Effector memory CD4-positive, alpha-beta T cell (primary cell): ENCODE results near the gene TMEM255B.

Source experiments
- DNase-seq, 3 donors: peaks; one replicate each; pipeline ENCODE4 v3.0.0-alpha.2; 2020
- H3K27ac ChIP-seq: 2 replicates; pipeline ENCODE4 v1.7.0; 2013; ENCODE audit warnings: mild to moderate bottlenecking, low read length, moderate library complexity; ENCODE audit not compliant: insufficient read depth, poor library complexity, severe bottlenecking
- H3K27me3 ChIP-seq: replicated peaks from 2 replicates; pipeline ENCODE4 v1.7.0; 2013; ENCODE audit warnings: mild to moderate bottlenecking, low read length; ENCODE audit not compliant: insufficient read depth, control insufficient read depth, poor library complexity, severe bottlenecking
- H3K36me3 ChIP-seq: 2 replicates; pipeline ENCODE4 v1.7.0; 2013; ENCODE audit warnings: mild to moderate bottlenecking, low read length, moderate library complexity; ENCODE audit not compliant: control insufficient read depth, insufficient read depth
- H3K4me1 ChIP-seq: 2 replicates; pipeline ENCODE4 v1.7.0; 2013; ENCODE audit warnings: low read length, mild to moderate bottlenecking; ENCODE audit not compliant: control insufficient read depth, insufficient read depth, poor library complexity, severe bottlenecking
- H3K4me3 ChIP-seq: 2 replicates; pipeline ENCODE4 v1.7.0; 2013; ENCODE audit warnings: low read length, low read depth, mild to moderate bottlenecking; ENCODE audit not compliant: insufficient read depth, poor library complexity, severe bottlenecking
- H3K9me3 ChIP-seq: 2 replicates; pipeline ENCODE4 v1.7.0; 2013; ENCODE audit warnings: mild to moderate bottlenecking, low read length, moderate library complexity; ENCODE audit not compliant: control insufficient read depth

The TMEM255B gene

DNA sequence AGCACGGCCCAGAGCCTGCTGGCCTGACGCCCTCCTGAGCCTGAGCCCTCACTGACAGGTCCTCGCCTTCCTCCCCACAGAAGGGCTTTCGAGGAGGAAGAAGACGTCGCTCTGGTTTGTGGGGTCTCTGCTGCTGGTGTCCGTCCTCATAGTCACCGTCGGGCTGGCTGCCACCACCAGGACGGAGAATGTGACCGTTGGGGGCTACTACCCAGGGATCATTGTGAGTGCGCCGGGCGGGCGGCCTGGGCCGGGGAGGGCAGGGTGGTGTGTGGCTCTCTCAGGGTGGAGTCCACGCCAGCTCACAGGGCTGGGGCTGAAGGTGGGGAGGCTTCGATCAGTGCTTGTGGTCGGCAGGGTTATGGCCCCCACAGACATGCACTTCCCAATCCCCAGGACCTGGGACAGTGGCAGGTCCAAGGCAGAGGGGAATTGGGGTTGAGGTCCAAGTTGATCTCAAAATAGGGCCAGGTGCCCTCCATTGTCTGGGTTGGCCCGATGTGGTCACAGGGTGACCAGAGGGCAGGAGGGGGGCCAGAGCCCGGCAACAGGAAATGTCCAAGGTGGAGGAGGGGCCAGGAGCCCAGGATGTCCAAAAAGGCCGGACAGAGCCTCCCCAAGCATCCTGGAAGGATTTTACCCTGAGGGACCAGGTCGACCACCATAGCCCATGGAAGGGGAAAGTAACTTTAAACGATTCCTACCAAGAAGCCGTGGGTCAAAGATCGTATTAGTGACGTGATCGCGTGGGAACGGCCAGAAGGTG, 7.2 kb downstream of the TMEM255B start:
- no peak for DNase-seq
- Histone ChIP-seq H3K27ac (no peak overlapping the region), H3K4me1 (no peaks in the 10 kb centered on the region), H3K9me3 (no peaks in the 10 kb centered on the region), H3K36me3 (no peaks in the 10 kb centered on the region), H3K27me3 (peaks cover 6% of the 10 kb centered on the region), H3K4me3 (no peak overlapping the region)

DNA sequence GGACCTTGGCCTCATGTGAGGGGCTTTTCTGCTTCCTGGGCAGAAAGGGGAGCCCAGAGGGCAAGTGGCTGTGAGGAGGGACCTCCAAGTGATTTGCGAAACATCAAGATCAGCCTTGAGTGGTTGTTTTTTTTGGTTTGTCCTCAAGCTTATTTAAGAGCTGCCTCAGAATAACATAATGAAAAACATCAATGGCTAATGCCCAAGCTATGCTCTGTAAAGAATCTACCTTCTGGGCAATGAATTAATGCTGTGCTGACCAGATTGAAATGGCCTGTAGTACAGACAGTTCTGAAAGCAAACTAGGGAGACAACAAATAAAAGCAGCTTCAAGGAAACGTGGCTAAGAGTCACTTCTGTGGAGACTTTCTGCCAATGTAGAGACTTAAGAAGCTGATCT, 8.3 kb downstream of the TMEM255B start:
- Histone ChIP-seq H3K4me3 (no peak overlapping the region), H3K36me3 (no peaks in the 10 kb centered on the region), H3K27ac (no peak overlapping the region), H3K4me1 (no peaks in the 10 kb centered on the region), H3K9me3 (no peaks in the 10 kb centered on the region), H3K27me3 (no peaks in the 10 kb centered on the region)
- DNase-seq, result no peak

DNA sequence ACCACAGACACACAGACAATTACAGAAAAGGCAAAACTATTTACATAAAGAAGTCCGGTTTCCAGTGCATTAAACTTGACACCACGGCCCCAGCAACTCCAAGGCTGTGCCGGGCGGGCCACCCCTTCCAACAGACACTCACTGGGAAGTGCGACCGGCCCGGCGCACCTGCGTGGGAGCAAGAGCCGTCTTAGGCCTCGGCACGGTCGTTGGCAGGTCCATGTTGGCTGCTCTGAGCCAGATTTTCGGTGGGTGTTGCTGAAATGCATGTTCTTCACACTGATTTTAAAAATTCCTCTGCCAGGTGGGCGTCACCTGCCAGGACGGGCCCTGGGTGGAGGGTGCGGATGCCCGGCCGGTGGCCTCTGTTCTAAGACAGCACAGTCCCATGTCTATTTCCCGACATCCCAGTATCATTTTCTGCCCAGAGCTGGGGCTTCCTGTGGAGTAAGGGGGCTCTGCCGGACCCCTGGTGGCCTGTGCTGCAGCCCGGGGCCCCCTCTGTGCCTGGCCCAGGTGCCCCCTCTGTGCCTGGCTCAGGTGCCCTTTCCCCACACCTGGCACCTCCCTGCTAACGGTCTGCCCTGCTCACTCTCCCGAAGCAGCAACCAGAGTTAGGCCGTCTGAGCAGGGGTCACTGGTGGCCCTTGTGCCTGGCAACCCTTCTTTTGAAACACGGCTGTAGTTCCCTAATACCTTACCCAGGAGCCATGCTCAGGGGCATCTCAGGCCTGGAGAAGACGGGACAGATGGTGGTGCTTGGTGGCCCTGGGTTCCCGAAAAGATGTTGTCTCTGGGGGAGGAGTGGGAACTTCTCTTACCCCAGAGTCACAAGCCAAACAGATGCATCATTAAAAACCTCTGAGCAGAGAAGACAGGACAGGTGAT, 9.2 kb downstream of the TMEM255B start:
- Histone ChIP-seq H3K27me3 (no peaks in the 10 kb centered on the region), H3K9me3 (no peaks in the 10 kb centered on the region), H3K4me3 (no peak overlapping the region), H3K4me1 (no peaks in the 10 kb centered on the region), H3K27ac (no peak overlapping the region), H3K36me3 (no peaks in the 10 kb centered on the region)
- DNase-seq, result no peak

DNA sequence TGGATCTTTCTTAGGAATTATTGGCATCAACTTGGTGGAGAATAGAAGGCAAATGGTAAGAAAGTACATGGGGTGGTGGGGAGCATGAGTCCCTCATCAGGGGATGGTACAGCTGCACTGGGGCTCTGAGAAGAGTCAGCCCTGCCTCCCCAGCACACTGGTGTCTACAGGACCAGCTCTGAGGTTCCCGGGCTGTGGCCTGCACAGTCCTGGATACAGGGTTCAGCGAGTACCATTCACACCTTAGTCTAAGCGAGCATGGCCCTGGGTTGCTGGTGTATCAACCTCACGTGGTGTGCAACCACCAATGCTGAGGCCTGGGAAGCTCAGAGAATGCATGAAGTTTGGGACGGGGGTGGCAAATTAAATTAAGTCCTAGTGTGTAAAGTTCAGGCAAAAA, 10.1 kb downstream of the TMEM255B start:
- H3K27ac ChIP-seq, result no peak overlapping the region
- H3K4me1 ChIP-seq, result no peaks in the 10 kb centered on the region
- no peaks in the 10 kb centered on the region for H3K9me3 ChIP-seq
- no peaks in the 10 kb centered on the region for H3K27me3 ChIP-seq
- DNase-seq, result no peak
- no peak overlapping the region for H3K4me3 ChIP-seq
- no peaks in the 10 kb centered on the region for H3K36me3 ChIP-seq

DNA sequence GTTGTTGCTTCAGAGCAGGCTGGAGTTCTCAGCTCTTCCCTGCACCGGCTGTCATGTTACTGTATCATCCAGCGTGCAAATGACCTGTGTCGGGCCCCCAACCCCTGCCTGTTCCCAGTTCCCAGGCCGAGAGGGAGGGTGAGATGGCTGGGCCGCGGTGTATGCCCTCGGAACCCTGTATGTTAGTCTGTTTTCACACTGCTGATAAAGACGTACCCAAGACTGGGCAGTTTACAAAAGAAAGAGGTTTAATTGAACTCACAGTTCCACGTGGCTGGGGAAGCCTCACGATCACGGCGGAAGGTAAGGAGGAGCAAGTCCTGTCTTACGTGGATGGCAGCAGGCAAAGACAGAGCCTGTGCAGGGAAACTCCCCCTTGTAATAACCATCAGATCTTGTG, 10.9 kb downstream of the TMEM255B start:
- no peak for DNase-seq
- Histone ChIP-seq H3K9me3 (no peaks in the 10 kb centered on the region), H3K4me3 (no peak overlapping the region), H3K27me3 (no peaks in the 10 kb centered on the region), H3K36me3 (no peaks in the 10 kb centered on the region), H3K27ac (no peak overlapping the region), H3K4me1 (no peaks in the 10 kb centered on the region)

DNA sequence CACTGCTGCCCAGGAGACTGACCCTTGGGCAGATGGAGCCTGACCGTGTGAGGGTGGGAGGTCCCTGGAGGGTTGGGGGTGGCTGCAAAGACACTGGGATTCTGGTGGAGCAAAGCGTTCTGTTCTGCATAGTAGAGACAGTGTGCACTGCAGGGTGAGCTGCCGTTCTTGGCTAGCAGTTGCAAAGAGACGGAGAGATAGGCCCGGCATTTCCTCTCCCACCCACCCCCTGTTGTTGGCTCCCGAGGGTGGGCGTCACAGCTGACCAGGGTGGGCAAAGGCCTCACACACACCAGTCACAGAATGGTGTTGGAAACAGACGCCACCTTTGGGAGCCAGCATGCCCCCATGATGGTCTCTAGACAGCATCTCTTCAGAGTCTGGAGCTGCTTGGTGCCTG, 11.4 kb downstream of the TMEM255B start:
- no peak for DNase-seq

DNA sequence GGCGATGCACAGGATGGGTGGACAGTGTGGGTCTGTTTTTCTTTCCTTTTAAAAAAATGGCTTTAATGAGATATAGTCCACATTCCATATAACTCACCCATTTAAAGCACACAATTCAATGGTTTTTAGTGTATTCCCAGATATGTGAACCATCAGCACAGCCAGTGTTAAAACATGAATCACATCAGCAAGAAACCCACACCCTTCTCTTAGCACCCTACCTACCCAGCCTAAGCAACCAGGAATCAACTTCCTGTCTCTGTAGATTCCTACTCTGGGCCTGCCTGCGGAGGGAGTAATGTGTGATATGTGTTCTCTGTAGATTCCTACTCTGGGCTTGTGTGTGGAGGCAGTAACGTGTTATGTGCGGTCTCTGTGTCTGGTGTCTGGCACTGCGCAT, 11.9 kb downstream of the TMEM255B start:
- no peak for DNase-seq
- no peaks in the 10 kb centered on the region for H3K9me3 ChIP-seq
- no peak overlapping the region for H3K27ac ChIP-seq

More for the DNA sequence above, 11.4 kb downstream of the TMEM255B start:
- H3K27me3 ChIP-seq, result no peaks in the 10 kb centered on the region
- H3K27ac ChIP-seq, result no peak overlapping the region
- no peak overlapping the region for H3K4me3 ChIP-seq
- H3K36me3 ChIP-seq, result no peaks in the 10 kb centered on the region
- no peaks in the 10 kb centered on the region for H3K4me1 ChIP-seq
- H3K9me3 ChIP-seq, result no peaks in the 10 kb centered on the region

DNA sequence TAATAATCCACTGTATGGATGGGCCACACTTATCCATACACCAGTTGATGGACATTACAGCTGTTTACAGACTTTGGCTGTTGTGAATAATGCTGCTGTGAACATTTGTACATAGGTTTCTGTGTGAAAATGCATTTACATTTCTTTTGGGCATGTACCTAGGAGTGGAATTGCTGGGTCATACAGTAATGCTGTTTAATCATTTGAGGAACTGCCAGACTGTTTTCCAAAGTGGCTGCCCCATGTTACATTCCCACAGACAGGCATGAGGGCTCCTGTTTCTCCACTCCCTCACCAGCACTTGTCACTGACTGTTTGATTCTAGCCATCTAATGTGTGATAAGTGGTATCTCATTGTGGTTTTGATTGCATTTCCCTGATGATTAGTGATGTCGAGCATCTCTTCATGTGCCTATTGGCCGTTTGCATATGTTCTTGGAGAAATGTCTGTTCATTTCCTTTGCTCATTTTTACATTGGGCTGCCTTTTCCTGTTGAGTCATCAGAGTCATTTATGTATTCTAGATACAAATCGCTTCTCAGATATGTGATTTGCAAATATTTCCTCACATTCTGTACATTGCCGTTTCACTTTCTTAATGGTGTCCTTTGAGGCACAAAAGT, 12.8 kb downstream of the TMEM255B start:
- no peak for DNase-seq
- H3K4me3 ChIP-seq, result no peak overlapping the region

More for the DNA sequence above, 11.9 kb downstream of the TMEM255B start:
- H3K27me3 ChIP-seq, result no peaks in the 10 kb centered on the region
- H3K36me3 ChIP-seq, result no peaks in the 10 kb centered on the region
- no peak overlapping the region for H3K4me3 ChIP-seq
- no peaks in the 10 kb centered on the region for H3K4me1 ChIP-seq

DNA sequence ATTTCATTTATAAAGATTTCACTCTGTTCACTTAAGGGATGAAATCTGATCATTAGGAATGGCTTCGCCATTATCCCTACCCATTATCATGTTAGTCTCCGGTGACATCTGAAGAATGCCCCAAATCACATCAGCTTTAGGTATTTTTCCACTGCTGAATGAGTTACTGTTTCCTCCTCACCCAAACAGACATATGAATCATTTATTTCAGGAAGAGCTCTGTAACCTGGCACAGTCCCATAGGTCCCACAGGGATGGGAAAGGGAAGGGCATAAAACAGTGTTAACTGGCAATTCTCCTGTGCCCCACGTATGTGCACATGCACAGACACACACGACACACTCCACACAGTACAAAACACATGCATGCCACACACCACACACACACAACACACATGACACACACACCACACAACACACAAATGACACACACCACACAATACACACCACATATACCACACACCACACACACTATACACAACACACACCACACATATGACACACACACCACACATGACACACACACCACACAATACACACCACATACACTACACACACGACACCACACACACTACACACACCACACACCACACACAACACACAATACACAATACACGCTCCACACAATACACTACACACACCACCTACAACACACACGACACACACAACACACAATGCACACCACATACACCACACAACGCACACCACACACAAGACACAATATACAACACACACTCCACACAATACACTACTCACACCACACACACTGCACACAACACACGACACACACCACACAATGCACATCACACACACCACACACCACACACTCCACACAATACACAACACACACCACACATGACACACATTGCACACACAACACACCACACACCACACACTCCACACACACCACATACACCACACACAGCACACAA, 15.4 kb downstream of the TMEM255B start:
- no peak overlapping the region for H3K4me3 ChIP-seq
- no peaks in the 10 kb centered on the region for H3K36me3 ChIP-seq
- H3K27ac ChIP-seq, result no peak overlapping the region
- DNase-seq, result no peak
- H3K9me3 ChIP-seq, result no peaks in the 10 kb centered on the region
- H3K27me3 ChIP-seq, result no peaks in the 10 kb centered on the region
- H3K4me1 ChIP-seq, result no peaks in the 10 kb centered on the region

More for the DNA sequence above, 12.8 kb downstream of the TMEM255B start:
- no peak overlapping the region for H3K27ac ChIP-seq
- no peaks in the 10 kb centered on the region for H3K9me3 ChIP-seq
- no peaks in the 10 kb centered on the region for H3K4me1 ChIP-seq
- no peaks in the 10 kb centered on the region for H3K27me3 ChIP-seq
- H3K36me3 ChIP-seq, result no peaks in the 10 kb centered on the region
